GM19099 (cell line): ENCODE results near the gene CLCNKA.

Experiments used
- POLR2A ChIP-seq: IDR thresholded peaks from 3 replicates; pipeline ENCODE4 v1.6.1; 2011; ENCODE audit warnings: low read depth; ENCODE audit not compliant: insufficient read length; ENCODE audit errors: extremely low read depth

CLCNKA gene

DNA sequence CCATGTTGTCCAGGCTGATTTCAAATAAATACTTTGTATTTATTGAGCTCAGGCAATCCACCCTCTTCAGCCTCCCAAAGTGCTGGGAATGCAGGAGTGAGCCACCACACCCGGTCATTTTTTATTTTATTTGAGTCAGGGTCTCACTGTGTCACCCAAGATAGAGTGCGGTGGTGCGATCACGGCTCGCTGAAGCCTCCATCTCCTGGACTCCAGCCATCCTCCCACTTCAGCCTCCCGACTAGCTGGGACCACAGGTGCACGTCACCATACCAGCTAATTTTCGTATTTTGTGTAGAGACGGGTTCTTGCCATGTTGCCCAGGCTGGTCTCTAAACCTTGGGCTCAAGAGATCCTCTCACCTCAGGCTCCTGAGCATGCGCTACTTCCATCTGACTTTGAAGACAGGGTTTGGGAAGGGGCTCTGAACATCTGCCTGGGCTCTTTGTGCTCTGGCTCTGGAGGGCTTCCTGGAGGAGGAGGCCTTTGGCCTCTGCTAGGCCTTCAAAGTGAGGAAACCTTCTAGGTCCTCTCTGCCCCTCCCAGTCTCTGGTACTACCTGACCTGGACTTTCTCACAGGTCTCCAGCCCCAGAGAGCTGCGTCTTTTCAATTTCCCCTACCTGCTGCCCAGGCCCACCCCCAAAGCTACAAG is 9.8 kb upstream of the CLCNKA start:
- TF ChIP-seq POLR2A = no peak

- TF ChIP-seq POLR2A = no peak
Observed at GRCh38 chr1:16012590-16013219, 9.1 kb upstream of the CLCNKA start.

GRCh38 chr1:16013220-16013907 is 8.5 kb upstream of the CLCNKA start:
- no peak for TF ChIP-seq POLR2A

GRCh38 chr1:16013908-16014258 is 8.0 kb upstream of the CLCNKA start:
- TF ChIP-seq POLR2A = no peak

DNA sequence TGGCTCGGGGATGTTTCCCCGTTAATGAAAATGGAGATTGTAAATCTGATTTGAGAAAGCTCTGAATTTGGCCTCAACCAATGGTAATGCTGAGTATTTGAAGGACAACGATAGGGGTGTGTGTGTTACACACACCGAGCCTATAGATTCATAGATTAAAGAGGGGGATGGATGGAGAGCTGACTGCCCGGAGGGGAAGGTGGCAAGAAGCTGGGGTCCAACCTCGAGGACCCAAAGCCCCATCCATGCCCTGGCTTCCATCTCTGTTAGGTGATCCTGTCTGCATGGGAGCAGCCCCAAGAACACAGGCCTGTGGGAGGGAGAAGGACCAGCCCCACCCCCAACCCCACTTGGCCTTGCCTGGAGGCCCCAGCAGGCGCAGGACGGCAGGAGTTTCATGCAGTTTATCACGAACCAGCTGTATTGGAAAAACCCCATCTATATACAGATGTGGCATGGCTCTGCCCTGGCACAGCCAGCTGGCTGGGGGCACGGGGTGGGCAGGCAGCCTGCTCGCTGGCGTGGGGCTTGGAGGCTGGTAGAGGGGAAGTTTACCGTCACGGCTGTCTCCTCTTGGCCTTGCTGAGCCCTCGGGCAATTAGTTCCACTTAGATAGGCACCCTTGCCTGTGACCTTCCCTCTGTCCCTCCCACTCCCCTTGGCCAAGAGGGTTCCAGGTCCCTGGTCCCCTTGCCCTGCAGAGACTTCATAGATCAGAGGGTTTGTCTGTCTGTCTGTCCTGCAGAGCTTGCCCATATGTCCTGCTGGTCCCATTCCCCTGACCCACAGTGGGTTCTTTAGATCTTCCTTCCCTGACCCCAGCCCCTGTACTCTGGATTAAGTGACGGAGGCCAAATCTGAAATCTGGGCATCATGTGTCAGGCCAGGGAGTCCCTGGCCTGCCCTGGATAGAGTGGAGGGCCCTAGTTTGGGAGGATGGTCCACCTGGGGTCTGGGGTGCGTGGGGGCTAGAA is 7.0 kb upstream of the CLCNKA start:
- TF ChIP-seq POLR2A = no peak

GRCh38 chr1:16015491-16015890 is 6.3 kb upstream of the CLCNKA start:
- TF ChIP-seq POLR2A = no peak

GRCh38 chr1:16015960-16016901 is 5.6 kb upstream of the CLCNKA start:
- TF ChIP-seq POLR2A = no peak

DNA sequence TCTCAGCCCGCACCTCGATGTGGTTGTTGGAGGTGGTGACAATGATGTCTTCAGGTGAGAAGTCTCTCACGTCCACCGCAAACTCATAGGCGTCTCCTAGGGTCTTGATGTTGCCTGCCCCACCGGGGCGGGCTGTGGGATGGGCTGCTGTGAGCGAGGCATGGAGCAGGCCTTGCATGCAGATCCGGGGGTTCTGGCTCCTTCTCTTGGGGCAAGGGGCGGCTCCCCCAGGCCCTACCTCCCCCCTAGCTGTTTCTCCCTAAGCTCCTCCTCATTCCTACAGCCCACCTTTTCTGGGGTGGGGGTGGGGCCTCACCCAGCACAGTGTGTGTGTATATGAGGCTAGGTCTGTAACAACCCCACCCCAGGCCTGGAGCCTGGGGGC is 4.8 kb upstream of the CLCNKA start:
- TF ChIP-seq POLR2A = no peak

GRCh38 chr1:16017461-16018303 is 4.2 kb upstream of the CLCNKA start, which contains the start of gene HSPB7:
HSPB7 (minus strand) TSS chr1:16018043; CDS start chr1:16017963, 80 bp downstream.
- no peak for TF ChIP-seq POLR2A

DNA sequence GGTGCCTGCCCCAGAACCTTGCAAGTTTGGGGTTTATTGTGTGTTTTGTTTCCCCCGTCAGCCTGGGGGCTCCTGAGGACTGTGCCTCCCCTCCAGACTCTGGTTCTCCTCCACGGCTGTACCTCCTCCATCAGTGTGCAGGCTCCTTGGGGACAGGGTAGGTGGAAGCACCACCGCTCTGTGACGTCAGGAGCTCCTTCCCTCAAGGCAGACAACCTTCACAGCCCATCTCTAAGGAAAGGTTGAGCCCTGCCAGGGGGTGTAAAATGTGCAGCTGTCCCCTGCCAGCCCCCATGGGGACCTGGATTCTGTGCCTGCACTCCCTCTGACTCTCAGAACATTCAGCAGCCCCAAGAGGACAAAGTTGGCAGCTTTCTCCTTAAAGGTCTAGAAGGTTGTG is 3.5 kb upstream of the CLCNKA start:
- TF ChIP-seq POLR2A = no peak

DNA sequence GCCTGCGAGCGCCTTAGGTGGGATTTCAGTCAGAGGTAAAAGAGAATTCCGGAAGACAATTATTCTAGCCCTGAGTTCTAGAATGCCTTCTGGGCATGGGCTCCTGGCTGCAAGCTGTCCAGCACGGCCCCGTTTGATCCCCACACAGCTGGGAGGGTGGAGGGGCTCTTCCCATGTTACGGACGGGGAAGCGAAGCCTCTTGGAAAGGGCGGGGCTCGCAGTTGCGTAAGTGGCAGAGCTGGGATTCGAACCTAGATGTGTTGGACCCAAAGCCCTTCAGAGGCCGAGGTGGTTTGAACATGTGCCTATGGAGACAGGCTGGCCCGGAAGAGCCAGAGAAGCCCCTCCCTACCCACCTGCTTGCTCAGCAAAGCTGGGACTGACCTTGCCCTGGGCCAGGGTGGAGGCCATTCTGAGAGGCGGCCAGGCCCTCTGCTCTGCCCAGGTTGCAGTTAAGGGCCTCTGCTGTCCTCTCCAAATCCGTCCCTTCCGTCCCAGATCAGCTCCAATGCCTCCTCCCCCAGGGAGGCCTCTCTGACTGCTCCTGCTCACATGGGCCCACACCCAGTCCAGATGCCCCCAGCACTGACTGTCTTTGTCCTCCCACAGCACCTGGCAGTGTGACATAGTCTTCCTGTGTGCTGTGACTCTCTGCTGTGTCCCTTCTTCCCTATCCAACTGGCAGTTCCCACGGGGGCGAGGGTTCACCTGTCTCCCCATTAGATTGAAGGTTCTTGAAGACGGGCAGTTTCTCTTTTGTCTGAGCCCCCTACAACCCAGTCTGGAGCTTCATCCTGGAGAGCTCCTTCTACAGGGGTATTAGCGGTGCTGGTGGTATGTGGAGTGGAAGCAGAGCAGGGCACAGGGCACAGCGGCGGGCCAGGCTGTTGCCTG is 2.8 kb upstream of the CLCNKA start:
- no peak for TF ChIP-seq POLR2A

GRCh38 chr1:16019644-16020277 is 2.1 kb upstream of the CLCNKA start:
- TF ChIP-seq POLR2A = no peak
